Right renal cortex interstitium (tissue), 3 donors: ENCODE data around the gene ZFAND3. TPM values are rescaled to one million over a fixed set of nuclear protein-coding genes. Genes with fewer than 3 reads are reported as not detected.

Source experiments
- DNase-seq, 3 donors: peaks; one replicate each; pipeline ENCODE4 v3.0.0-alpha.2; 2013; ENCODE audit warnings: low read depth in 3 of 3, low spot score in 2 of 3
- polyA plus RNA-seq, 3 donors: library from polyadenylated mRNA; unstranded; fragments of 120-200 nt; gene quantifications; one replicate each; pipeline ENCODE4 v1.2.1, GENCODE V29; 2013; ENCODE audit not compliant: insufficient read length in 3 of 3

ZFAND3 gene
- polyA plus RNA-seq, 3 donors: 164 to 166 (median 164) TPM

GRCh38 chr6:37826188-37826587 lies 6.7 kb downstream of the ZFAND3 start:
- no peak for DNase-seq

- DNase-seq: no peak
Observed at GRCh38 chr6:37826993-37827392, 7.5 kb downstream of the ZFAND3 start.

GRCh38 chr6:37827603-37828265 lies 8.2 kb downstream of the ZFAND3 start:
- DNase-seq: no peak

GRCh38 chr6:37830225-37830624 lies 10.7 kb downstream of the ZFAND3 start:
- no peak for DNase-seq

GRCh38 chr6:37831457-37831856 lies 11.9 kb downstream of the ZFAND3 start:
- no peak for DNase-seq

- DNase-seq: no peak
Observed at GRCh38 chr6:37835923-37836322, 16.4 kb downstream of the ZFAND3 start.

GRCh38 chr6:37838219-37838921 lies 18.8 kb downstream of the ZFAND3 start:
- DNase-seq: no peak

- DNase-seq: no peak
Observed at GRCh38 chr6:37840143-37840939, 20.8 kb downstream of the ZFAND3 start.

- no peak for DNase-seq
Observed at GRCh38 chr6:37840940-37841300, 21.4 kb downstream of the ZFAND3 start.

GRCh38 chr6:37845026-37845911 lies 25.7 kb downstream of the ZFAND3 start:
- no peak for DNase-seq

GRCh38 chr6:37845930-37846329 lies 26.4 kb downstream of the ZFAND3 start:
- no peak for DNase-seq

GRCh38 chr6:37847704-37848103 lies 28.2 kb downstream of the ZFAND3 start:
- DNase-seq: no peak

GRCh38 chr6:37848371-37848770 lies 28.8 kb downstream of the ZFAND3 start:
- no peak for DNase-seq

GRCh38 chr6:37850260-37850659 lies 30.7 kb downstream of the ZFAND3 start:
- DNase-seq: no peak

- DNase-seq: no peak
Observed at GRCh38 chr6:37850728-37851285, 31.3 kb downstream of the ZFAND3 start.

- no peak for DNase-seq
Observed at GRCh38 chr6:37851997-37852524, 32.5 kb downstream of the ZFAND3 start.

- no peak for DNase-seq
Observed at GRCh38 chr6:37856285-37856684, 36.8 kb downstream of the ZFAND3 start.

- no peak for DNase-seq
Observed at GRCh38 chr6:37858363-37858762, 38.8 kb downstream of the ZFAND3 start.

- peak in 2 of 3 donors; percentile 2 to 4 for DNase-seq
Observed at GRCh38 chr6:37860226-37860839, 40.8 kb downstream of the ZFAND3 start.

- DNase-seq: no peak
Observed at GRCh38 chr6:37861452-37861851, 41.9 kb downstream of the ZFAND3 start.
